WTC11 (cell line): ENCODE measurements around the gene CORO1A.

Source experiments
- TF ChIP-seq, protein P1 (sequence below): sonication (generic); formaldehyde crosslinking; IDR thresholded peaks from 2 replicates; pipeline ENCODE4 v1.8.1; 2022; ENCODE audit warnings: mild to moderate bottlenecking, moderate library complexity, missing genetic modification reagents
- TF ChIP-seq, protein P2 (sequence below): fragments of 200-600 bp; IDR thresholded peaks from 2 replicates; pipeline ENCODE4 v1.8.0; 2022; ENCODE audit warnings: antibody characterized with exemption
- TF ChIP-seq, protein P3 (sequence below): fragments of 250-450 bp; sonication (Bioruptor Pico); conservative IDR thresholded peaks from 2 replicates; pipeline ENCODE4 v1.9.0; 2021; ENCODE audit warnings: mild to moderate bottlenecking

DNA sequence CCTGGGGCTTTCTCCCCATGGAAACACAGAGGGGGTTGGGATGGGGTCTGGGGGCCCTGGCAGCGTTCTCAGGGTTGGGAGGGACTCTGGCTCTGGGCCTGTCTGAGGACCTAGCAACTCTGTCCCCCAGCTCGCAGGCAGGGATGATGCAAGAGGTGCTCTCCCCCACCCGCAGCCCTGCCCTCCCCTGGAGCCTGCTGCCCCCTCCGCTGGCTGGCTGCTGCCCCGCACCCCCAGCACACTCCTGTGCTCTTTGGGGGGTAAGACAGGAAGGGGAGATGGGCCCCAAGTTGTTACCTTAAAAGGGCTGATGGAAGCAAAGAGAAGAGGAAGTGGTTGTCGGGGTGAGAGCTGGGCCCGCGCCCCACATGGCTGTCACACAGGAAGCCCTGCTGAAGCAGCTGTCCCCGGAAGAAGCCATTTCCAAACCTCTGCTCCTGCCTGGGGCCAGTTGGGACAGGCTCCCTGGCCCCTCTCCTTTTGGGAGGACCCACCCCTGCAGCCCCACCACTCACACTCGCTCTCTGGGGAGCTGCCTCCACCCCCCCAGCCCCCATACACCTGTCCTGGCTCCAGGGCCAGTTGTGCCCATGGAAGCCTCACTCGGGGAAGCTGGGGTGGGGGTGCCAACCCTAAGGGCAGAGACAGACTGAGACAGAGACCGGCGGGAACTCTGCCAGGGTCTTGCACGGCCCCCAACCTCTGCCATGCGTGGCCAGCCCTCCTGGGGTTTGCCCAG lies 2.5 kb downstream of the CORO1A start:
- TF ChIP-seq, protein P1, sequence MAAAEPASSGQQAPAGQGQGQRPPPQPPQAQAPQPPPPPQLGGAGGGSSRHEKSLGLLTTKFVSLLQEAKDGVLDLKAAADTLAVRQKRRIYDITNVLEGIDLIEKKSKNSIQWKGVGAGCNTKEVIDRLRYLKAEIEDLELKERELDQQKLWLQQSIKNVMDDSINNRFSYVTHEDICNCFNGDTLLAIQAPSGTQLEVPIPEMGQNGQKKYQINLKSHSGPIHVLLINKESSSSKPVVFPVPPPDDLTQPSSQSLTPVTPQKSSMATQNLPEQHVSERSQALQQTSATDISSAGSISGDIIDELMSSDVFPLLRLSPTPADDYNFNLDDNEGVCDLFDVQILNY (CRISPR knock-in tag): no peak
- TF ChIP-seq, protein P2, sequence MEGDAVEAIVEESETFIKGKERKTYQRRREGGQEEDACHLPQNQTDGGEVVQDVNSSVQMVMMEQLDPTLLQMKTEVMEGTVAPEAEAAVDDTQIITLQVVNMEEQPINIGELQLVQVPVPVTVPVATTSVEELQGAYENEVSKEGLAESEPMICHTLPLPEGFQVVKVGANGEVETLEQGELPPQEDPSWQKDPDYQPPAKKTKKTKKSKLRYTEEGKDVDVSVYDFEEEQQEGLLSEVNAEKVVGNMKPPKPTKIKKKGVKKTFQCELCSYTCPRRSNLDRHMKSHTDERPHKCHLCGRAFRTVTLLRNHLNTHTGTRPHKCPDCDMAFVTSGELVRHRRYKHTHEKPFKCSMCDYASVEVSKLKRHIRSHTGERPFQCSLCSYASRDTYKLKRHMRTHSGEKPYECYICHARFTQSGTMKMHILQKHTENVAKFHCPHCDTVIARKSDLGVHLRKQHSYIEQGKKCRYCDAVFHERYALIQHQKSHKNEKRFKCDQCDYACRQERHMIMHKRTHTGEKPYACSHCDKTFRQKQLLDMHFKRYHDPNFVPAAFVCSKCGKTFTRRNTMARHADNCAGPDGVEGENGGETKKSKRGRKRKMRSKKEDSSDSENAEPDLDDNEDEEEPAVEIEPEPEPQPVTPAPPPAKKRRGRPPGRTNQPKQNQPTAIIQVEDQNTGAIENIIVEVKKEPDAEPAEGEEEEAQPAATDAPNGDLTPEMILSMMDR: no peak
- TF ChIP-seq, protein P3, sequence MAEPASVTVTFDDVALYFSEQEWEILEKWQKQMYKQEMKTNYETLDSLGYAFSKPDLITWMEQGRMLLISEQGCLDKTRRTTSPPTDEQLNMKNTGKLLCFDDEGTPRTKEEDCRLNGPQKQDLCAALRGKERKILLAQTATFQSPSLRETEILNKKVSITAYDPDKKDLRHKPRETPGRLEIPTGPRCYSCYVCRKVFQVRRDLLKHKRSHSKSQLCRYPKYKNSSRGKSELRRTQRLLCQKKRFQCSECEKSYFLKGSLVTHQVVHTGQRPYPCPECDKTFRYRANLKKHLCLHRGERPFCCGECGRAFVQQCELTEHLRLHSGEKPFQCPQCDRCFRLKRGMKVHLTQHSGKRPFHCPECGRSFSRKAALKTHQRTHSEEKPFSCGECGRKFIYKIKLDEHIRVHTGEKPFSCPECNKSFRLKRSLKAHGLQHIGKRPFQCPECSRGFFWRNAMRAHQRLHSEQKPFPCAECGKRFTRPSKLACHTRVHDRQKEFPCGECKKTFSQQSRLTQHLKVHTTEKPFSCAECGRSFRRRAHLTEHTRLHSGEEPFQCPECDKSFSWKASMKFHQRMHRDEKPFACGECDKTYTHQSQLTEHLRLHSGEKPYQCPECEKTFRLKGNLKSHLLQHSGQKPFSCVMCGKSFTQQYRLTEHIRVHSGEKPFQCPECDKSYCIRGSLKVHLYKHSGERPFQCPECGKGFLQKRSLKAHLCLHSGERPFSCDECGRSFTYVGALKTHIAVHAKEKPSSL (CRISPR knock-in tag): no peak
